Omental fat pad (tissue), 4 donors: ENCODE measurements around the gene TEX22. TPM values are rescaled to one million over a fixed set of nuclear protein-coding genes. Genes with fewer than 3 reads are reported as not detected.

Source experiments
- ATAC-seq: fragments of 150-250 bp; one replicate; pipeline ENCODE4 v1.9.1; 2016; ENCODE audit warnings: mild to moderate bottlenecking, moderate library complexity; ENCODE audit not compliant: low FRiP score
- DNase-seq: peaks from one replicate; pipeline ENCODE4 v3.0.0-alpha.2; 2019; ENCODE audit warnings: low spot score
- total RNA-seq, 4 donors: library from RNA; depleted of rRNA; stranded (reverse); fragments of >200 nt; gene quantifications; one replicate each; pipeline ENCODE4 v1.1.0, GENCODE V29; 2016
- TF ChIP-seq, protein P1 (sequence below), 3 donors: fragments of 450-650 bp; IDR thresholded peaks; one replicate each; pipeline ENCODE4 v1.5.1; 2016 to 2017; ENCODE audit warnings: antibody characterized with exemption in 3 of 3, mild to moderate bottlenecking in 3 of 3, moderate library complexity in 2 of 3

Gene TEX22
- total RNA-seq, 4 donors from 2014 or later: 0.24 to 0.47 TPM; not detected in 2

DNA sequence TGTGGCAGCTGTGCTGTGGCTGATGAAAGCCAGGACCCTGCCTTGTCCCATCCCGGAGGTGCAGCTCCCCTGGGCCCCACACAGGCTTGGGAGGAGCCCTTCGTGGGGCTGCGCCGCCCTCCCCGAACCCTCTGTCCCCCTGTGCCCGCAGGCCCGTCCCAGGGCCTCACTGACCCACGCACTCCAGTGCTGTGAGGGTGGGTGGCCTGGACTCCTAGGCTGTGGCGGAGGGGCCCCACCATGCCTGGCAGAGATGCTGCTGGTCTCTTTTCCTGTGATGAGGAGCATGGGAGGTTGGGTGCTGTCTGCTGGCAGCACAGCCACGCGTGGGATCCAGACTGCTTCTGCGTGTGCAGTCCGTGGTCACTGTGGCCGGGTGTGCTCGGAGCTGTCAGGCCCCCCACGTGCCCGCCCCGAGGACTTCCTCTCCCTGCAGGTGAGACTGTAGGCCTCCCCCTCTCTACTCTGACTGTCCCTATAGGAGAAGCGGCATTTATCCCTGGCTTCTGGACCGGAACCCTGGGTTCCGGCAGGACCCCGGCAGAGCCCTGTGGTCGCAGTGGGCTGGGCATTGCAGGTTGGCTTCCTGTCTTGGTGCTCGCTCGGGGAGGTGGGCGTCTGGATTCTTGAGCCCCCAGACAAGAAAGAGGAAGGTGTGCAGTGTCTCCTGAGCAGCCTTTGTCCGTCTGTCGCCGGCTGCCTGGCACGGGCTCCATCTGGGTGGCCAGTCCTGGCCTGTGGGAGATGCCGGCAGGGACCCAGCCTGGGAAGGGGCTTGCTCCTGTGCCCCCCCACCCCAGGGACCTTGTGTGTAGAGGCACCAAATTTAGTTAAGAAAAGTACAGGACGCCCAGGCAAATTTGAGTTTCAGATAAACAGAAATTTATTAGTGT lies 23.6 kb downstream of the TEX22 start:
- DNase-seq (no peak), ATAC-seq (no peak)
- TF ChIP-seq, protein P1, sequence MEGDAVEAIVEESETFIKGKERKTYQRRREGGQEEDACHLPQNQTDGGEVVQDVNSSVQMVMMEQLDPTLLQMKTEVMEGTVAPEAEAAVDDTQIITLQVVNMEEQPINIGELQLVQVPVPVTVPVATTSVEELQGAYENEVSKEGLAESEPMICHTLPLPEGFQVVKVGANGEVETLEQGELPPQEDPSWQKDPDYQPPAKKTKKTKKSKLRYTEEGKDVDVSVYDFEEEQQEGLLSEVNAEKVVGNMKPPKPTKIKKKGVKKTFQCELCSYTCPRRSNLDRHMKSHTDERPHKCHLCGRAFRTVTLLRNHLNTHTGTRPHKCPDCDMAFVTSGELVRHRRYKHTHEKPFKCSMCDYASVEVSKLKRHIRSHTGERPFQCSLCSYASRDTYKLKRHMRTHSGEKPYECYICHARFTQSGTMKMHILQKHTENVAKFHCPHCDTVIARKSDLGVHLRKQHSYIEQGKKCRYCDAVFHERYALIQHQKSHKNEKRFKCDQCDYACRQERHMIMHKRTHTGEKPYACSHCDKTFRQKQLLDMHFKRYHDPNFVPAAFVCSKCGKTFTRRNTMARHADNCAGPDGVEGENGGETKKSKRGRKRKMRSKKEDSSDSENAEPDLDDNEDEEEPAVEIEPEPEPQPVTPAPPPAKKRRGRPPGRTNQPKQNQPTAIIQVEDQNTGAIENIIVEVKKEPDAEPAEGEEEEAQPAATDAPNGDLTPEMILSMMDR (IDR thresholded peaks at IDR 0.05): no peak

DNA sequence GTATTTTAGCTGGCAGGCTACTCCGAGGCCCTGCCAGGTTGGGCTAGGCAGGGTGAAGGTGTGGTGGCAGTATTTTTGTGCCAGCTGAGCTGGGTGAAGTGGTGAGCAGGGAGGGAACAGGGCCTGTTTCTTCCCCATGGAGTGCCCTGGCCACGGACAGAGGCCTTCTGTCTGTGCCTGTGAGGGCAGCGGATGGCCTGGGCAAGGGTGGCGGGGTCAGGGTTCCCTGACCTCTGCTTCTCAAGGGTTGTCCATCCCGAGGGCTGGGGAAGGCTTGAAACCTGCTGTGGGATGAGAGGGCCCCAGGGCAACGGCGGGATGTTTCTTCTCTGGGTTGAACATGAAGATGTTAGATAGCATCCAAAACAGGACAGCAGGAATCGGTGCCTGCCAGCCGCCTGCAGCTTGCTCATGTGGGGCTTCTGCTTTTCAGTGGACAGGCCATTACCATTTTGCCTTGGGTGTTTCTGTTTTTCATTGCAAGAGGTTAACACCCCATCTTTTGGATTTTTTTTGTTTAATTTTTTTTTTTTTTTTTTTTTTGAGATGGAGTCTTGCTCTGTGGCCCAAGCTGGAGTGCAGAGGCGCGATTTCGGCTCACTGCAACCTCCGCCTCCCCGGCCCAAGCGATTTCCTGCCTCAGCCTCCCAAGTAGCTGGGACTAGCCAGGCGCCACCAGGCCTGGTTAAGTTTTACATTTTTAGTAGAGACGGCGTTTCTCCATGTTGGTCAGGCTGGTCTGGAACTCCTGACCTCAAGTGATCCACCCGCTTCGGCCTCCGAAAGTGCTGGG lies 24.6 kb downstream of the TEX22 start:
- no peak for DNase-seq
- TF ChIP-seq, protein P1 (IDR thresholded peaks at IDR 0.05): no peak
- ATAC-seq: no peak

DNA sequence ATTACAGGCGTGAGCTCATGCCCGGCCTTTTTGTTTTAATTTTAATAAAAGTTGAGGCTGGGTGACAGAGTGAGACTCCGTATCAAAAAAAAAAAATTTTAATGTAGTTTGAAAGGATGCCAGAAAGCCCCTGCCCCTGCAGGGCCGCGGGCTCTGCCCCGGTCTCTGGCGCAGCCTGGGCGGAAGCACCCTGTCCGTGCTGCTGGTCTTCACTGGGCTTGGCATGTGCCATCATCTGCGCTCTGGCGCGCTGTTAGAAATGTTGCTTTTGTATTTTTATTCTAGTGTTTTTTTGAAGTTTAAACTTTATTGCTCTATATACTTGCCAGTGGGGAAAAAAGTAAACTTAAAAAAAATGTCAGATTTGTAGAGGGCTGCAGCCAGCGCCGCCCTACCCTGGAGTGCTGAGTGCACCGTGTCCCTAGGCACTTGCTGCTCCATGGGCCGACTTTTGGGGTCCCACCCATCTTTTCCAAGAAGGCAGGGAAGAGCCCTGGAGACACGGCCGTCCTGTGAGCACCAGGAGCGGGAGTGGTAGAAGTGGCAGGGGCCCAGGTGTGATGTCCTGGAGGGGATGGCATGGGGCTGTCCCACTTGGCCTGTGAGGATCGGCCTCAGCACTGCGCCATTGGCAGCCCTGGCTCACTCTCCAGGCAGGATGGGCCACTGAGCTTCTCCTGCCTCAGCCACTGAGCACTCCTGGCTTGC lies 25.3 kb downstream of the TEX22 start:
- ATAC-seq: no peak
- TF ChIP-seq, protein P1 (IDR thresholded peaks at IDR 0.05): no peak

DNA sequence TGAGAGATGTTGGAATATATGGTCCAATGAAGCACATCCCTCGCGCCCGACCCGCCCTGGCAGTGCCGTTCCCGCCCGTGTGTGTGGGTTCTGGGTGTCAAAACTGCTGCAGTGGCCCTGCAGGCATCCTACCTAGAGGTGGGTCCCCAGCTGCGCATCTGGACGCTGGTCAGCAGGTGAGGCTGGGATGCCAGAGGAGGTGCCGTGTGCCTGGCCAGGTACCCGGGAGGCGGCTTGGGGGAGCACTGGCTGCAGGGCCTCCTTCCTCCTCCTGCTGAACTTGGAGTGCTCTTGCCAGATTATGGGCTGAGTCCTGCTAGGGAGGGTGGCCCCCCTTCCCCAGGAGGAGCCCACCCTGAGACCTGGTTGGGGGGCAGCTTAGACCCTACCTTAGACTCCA lies 26.5 kb downstream of the TEX22 start:
- DNase-seq: no peak
- ATAC-seq: no peak
- TF ChIP-seq, protein P1 (IDR thresholded peaks at IDR 0.05): no peak

More for the DNA sequence above, 25.3 kb downstream of the TEX22 start:
- no peak for DNase-seq

DNA sequence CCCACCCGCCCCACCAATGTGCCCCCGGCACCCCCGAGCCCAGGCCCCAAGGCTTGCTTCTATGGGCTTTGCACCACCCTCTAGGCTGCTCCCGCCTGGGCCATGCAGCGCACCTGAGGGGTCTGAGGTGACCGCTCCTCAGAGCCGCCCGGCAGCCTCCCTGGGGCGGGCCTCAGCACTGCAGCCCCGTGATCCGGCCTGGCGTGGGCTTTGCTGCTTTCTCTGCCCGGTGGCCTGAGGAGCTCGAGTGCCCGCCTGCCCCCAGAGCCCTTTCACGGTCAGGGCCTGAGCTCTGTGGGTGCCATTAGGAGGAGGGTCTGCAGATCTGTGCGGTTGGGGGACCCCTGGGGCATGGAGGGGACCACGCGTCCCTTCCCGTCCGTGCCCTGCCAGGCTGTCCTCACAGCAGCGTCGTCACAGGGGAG lies 27.5 kb downstream of the TEX22 start:
- ATAC-seq (no peak), DNase-seq (no peak)
- TF ChIP-seq, protein P1 (IDR thresholded peaks at IDR 0.05): no peak

DNA sequence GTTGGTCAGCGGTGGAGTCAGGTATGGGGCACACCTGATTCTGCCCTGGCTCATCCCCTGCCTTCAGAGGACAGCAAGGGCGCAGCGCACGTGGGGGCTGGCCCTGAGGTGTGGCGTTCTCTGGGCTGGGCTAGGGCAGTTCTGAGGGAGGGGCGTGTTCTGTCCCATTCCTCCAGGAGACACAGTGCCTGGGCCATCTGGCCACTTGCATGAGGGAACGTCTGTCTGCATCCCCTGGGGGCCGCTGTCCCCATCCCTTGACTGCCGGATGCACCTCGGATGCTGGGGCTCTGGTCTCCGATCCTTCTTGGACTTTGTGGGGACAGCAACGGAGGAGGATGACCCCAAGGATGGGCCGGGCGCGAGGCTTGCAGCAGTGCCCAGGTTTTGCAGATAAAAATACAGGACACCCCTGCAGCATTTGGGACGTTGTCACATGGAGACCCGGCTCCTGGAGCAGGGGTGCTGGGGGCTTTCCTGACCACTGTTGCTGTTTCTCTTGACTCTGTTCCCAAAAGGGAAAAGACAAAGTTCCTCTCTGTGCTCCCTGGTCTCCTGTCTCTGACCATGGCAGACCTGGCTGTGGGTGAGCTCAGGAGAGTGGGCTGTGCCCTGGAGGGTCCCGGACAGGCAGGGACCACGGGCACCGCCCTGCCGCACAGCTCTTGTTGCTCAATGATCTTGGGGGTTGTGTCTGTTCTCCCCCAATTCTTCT lies 28.2 kb downstream of the TEX22 start:
- ATAC-seq (no peak), DNase-seq (no peak)
- TF ChIP-seq, protein P1 (IDR thresholded peaks at IDR 0.05): no peak
